Measurements from ENCODE around the gene PHACTR3. TPM values are rescaled to one million over a fixed set of nuclear protein-coding genes. Genes with fewer than 3 reads are reported as not detected.

PHACTR3 gene
- total RNA-seq, 1 donor from 2014 or later = 0.51 TPM

GRCh38 chr20:59703046-59703445, 98.7 kb downstream of the PHACTR3 start:
- no peak for DNase-seq

- no peak for DNase-seq
These were observed 101.5 kb downstream of the PHACTR3 start for GRCh38 chr20:59705651-59706399.

GRCh38 chr20:59706400-59706693, 102.0 kb downstream of the PHACTR3 start:
- no peak for DNase-seq

- DNase-seq = no peak
These were observed 104.0 kb downstream of the PHACTR3 start for GRCh38 chr20:59708326-59708725.

GRCh38 chr20:59709636-59710035, 105.3 kb downstream of the PHACTR3 start:
- DNase-seq = no peak

GRCh38 chr20:59718071-59718470, 113.7 kb downstream of the PHACTR3 start:
- no peak for DNase-seq

GRCh38 chr20:59718751-59719150, 114.4 kb downstream of the PHACTR3 start:
- DNase-seq = no peak

GRCh38 chr20:59720013-59720412, 115.7 kb downstream of the PHACTR3 start:
- no peak for DNase-seq

- no peak for DNase-seq
These were observed 117.0 kb downstream of the PHACTR3 start for GRCh38 chr20:59721386-59721785.

GRCh38 chr20:59723108-59723500, 118.8 kb downstream of the PHACTR3 start:
- DNase-seq = no peak

- no peak for DNase-seq
These were observed 119.5 kb downstream of the PHACTR3 start for GRCh38 chr20:59723607-59724456.

- DNase-seq = no peak
These were observed 120.4 kb downstream of the PHACTR3 start for GRCh38 chr20:59724457-59725366.

GRCh38 chr20:59725476-59726280, 121.3 kb downstream of the PHACTR3 start:
- DNase-seq = no peak

- no peak for DNase-seq
These were observed 121.9 kb downstream of the PHACTR3 start for GRCh38 chr20:59726281-59726595.

- DNase-seq = no peak
These were observed 124.5 kb downstream of the PHACTR3 start for GRCh38 chr20:59728722-59729430.

GRCh38 chr20:59729506-59729905, 125.2 kb downstream of the PHACTR3 start:
- DNase-seq = no peak

- no peak for DNase-seq
These were observed 126.4 kb downstream of the PHACTR3 start for GRCh38 chr20:59730722-59731121.

- DNase-seq = no peak
These were observed 127.0 kb downstream of the PHACTR3 start for GRCh38 chr20:59731376-59731775.

GRCh38 chr20:59733351-59733750, 129.0 kb downstream of the PHACTR3 start:
- no peak for DNase-seq

- DNase-seq = no peak
These were observed 131.1 kb downstream of the PHACTR3 start for GRCh38 chr20:59735486-59735885.

GRCh38 chr20:59735917-59736316, 131.6 kb downstream of the PHACTR3 start:
- DNase-seq = no peak

GRCh38 chr20:59736366-59736765, 132.0 kb downstream of the PHACTR3 start:
- DNase-seq = no peak

Data from dermis blood vessel endothelial cell (primary cell).